ENCODE results near the gene PRRT2.
A peak's percentile ranks its signal among the peaks of the same experiment; 100 is the strongest.

The PRRT2 gene

GRCh38 chr16:29809850-29810698, 1.9 kb upstream of the PRRT2 start:
- FAIRE-seq: no peak
- TF ChIP-seq CTCF (IDR thresholded peaks at IDR 0.05; ENCODE audit: insufficient read depth, missing control alignments): no peak

GRCh38 chr16:29810699-29811169, 1.3 kb upstream of the PRRT2 start:
- no peak for TF ChIP-seq CTCF (IDR thresholded peaks at IDR 0.05; ENCODE audit: insufficient read depth, missing control alignments)
- DNase-seq (ENCODE audit: insufficient read length, low spot score) (no peak), FAIRE-seq (no peak)

More at GRCh38 chr16:29809850-29810698, 1.9 kb upstream of the PRRT2 start:
- DNase-seq (ENCODE audit: insufficient read length, low spot score): no peak

GRCh38 chr16:29811170-29811895, 660 bp upstream of the PRRT2 start:
- DNase-seq (ENCODE audit: insufficient read length, low spot score): peak; percentile 85
- TF ChIP-seq CTCF (IDR thresholded peaks at IDR 0.05; ENCODE audit: insufficient read depth, missing control alignments): no peak
- FAIRE-seq: peak; percentile 25

GRCh38 chr16:29812754-29813643, 1.0 kb downstream of the PRRT2 start:
- TF ChIP-seq CTCF (IDR thresholded peaks at IDR 0.05; ENCODE audit: insufficient read depth, missing control alignments): no peak
- FAIRE-seq (no peak), DNase-seq (ENCODE audit: insufficient read length, low spot score) (no peak)

GRCh38 chr16:29813644-29814562, 1.9 kb downstream of the PRRT2 start:
- no peak for TF ChIP-seq CTCF (IDR thresholded peaks at IDR 0.05; ENCODE audit: insufficient read depth, missing control alignments)
- DNase-seq (ENCODE audit: insufficient read length, low spot score): no peak
- FAIRE-seq: no peak

GRCh38 chr16:29814592-29814991, 2.6 kb downstream of the PRRT2 start:
- DNase-seq (ENCODE audit: insufficient read length, low spot score) (no peak), FAIRE-seq (no peak)
- TF ChIP-seq CTCF (IDR thresholded peaks at IDR 0.05; ENCODE audit: insufficient read depth, missing control alignments): no peak
